HG02763 (cell line): Measurements from ENCODE around the gene MRAP2.
"Not testable (repeated sequence)": the region's sequence is repeated elsewhere in the genome, so short reads cannot be mapped to it uniquely, and the experiment has no call there.

Experiments used
- ATAC-seq: cut with Tn5 transposase; IDR thresholded peaks from one replicate; pipeline ENCODE4 v1.9.1; 2021; ENCODE audit warnings: mild to moderate bottlenecking, moderate library complexity; ENCODE audit not compliant: unreplicated experiment

The MRAP2 gene

GRCh38 chr6:84028350-84028749 lies 5.2 kb upstream of the MRAP2 start:
- no peak for ATAC-seq

- not testable (repeated sequence) for ATAC-seq
Observed at GRCh38 chr6:84032000-84032399, 1.6 kb upstream of the MRAP2 start.

DNA sequence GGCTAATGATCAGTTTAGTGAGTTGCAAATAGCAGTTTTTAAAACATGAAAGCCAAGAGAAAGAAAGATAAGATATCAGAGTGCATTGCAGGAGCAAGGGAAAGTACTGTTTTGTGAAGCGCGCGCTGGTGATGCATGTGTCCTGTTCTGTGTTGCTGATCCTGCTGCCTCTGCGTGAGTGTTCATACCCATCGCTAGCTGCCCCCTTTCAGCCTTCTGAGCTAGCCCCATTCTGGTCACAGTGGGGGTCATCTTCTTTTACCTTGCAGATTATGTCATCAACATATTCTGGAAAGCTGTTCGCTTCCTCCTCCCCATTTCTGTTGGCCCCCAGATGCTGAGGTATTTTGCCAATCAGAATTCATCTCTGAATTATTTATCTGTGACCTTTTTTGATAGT lies 1.9 kb downstream of the MRAP2 start:
- ATAC-seq, result no peak

- ATAC-seq, result no peak
Observed at GRCh38 chr6:84037425-84038089, 4.0 kb downstream of the MRAP2 start.

- ATAC-seq, result no peak
Observed at GRCh38 chr6:84042603-84043002, 9.0 kb downstream of the MRAP2 start.

GRCh38 chr6:84043555-84043954 lies 10.0 kb downstream of the MRAP2 start:
- no peak for ATAC-seq

- no peak for ATAC-seq
Observed at GRCh38 chr6:84046755-84047154, 13.2 kb downstream of the MRAP2 start.

GRCh38 chr6:84048588-84048987 lies 15.0 kb downstream of the MRAP2 start:
- ATAC-seq, result no peak

DNA sequence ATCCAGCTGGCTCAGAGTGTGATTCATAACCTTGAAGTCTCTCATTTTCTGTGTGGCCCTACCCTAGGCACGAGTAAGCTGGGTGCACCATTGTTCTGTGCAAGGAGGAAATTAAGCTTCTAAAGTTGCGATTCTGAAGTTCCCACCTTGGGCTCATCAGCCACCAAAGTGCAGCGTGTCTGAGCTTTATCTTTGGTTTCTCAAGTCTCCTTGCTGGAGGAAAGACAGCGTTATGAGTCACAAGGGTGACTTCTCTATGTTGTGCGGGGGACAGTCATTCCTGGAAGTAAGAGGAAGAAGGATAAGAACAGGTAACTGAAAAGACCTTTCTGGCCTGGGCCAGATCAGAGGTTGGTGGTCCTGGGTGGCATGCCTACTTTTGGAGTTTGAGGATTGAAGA lies 16.8 kb downstream of the MRAP2 start:
- no peak for ATAC-seq

DNA sequence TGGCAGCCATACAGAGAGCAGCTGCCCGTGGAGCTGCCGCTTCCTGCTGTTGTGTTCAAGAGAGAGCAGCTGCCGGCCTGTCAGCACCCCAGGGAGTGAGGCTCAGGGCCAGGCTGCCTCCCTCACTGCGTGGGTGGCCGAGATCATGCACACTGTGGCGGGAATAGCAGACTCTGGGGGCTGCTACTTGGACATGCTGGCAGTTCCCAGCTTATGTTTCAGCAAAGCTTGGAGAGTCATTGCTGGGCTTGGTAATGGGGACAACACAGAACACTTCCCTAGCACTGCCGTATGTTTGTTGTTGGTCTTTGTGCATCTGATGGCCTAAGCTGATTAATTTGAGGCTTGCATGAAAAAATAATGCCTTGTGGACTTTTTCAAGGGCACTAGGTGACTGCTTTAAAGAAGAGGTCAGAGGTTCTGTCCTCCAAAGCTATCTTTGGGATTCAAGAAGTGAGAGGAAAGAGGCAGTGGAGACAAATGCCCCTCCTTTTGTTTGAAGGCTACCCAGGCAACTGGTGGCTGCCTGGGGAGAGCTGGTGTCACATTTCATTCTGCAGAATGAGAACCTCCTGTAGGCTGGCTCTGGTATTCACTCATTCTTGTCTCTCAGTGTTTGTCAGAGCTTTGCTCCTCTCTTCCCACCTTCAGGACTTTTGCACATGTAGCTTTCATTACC lies 18.8 kb downstream of the MRAP2 start:
- no peak for ATAC-seq

- no peak for ATAC-seq
Observed at GRCh38 chr6:84052883-84053241, 19.3 kb downstream of the MRAP2 start.

GRCh38 chr6:84055647-84056046 lies 22.1 kb downstream of the MRAP2 start:
- no peak for ATAC-seq

DNA sequence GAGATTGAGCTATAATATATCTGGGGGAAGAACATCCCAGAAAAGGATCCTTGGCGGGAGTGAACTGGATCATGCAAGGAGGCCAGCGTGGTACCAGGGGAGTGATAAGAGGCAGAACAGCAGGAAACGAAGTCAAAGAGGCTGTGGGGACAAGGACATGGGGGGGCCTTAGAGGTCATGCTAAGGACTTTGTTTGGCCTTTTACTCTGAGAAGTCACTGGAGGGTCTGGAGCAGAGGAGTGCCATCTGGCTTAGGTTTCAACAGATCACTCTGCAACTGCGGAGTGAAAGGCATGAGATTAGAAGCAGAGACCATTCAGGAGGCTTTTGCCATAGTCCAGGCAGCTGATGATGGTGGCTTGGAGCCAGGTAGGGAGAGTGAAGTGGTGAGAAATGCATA lies 24.3 kb downstream of the MRAP2 start:
- no peak for ATAC-seq

DNA sequence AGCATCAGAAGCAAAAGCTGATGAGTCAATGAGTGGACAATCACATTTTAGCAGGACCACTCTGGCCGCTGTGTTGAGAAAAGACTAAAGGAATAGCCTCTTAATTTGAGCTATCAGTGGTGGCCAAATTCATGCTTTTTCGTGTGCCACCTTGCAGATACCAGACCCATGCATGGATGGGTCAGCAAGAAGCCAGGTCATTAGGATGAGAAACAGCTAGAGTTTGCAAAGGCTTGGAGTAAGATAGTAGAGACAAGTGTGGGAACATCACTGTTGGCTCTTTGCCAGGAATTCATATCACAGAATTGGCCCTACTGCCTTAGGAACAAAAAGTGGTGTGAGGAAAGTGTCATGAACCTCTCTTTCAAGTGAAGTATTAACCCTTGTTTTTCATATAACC lies 25.5 kb downstream of the MRAP2 start:
- ATAC-seq, result no peak

DNA sequence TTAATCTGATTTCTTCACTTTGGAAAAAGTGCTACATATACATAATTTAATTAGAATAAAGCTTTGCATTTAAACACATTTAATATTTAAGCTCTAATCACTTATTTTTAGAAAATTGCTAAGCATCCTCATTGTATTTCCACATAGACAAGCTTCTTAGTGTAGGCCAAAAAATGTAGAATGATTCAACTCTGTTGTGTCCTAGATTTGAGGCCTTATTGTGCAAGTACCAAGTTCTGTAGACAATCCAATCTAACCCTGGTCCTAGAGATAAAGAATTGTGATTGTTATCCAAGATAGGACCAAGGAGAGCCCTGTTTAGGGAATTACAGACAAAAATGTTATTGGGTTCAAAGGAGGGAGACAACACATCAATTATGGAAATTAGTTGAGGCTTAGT lies 27.6 kb downstream of the MRAP2 start:
- no peak for ATAC-seq

- ATAC-seq, result no peak
Observed at GRCh38 chr6:84061613-84062398, 28.2 kb downstream of the MRAP2 start.

GRCh38 chr6:84062519-84063154 lies 29.1 kb downstream of the MRAP2 start:
- no peak for ATAC-seq

DNA sequence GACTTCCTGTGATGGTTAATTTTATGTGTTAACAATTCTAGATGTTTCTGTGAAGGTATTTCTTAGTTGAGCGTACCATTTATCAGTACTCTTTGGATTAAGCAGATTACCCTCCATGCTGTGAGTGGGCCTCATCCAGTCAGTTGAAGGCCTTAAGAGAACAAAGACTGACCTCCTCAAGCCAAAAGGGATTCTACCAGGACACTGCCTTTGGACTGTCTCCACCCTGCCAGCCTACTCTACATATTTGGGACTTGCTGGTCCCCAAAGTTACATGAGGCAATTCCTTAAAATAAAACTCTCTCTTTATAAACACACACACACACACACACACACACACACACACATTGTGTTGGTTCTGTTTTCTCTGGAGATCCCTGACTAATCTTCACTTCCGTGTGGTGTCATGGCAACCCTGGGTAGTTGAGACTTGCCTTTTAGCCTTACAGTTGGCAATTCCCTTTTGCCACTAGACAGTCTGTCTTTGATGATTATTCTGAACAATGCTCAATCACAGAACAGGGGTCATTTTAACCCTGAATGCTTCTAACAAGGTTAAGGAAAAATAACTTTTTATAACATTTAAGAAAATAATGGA lies 32.2 kb downstream of the MRAP2 start:
- no peak for ATAC-seq

DNA sequence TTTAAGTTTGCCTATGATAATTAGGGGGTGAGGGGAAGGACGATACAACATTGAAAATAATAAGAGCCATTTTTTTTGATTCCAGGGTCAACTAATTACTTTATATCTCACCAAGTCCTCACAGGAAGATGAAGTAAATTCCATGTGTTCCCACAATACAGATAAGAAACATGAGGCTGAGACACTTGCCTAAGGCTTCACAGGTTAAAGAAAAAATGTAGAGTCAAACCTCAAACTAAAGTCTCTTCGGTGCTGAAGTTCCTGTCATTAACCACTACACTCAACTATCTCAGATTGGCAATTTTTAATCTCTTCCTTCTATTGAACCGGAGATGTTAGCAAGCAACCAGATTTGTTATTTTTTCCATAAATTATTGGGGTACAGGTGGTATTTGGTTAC lies 33.0 kb downstream of the MRAP2 start:
- no peak for ATAC-seq

DNA sequence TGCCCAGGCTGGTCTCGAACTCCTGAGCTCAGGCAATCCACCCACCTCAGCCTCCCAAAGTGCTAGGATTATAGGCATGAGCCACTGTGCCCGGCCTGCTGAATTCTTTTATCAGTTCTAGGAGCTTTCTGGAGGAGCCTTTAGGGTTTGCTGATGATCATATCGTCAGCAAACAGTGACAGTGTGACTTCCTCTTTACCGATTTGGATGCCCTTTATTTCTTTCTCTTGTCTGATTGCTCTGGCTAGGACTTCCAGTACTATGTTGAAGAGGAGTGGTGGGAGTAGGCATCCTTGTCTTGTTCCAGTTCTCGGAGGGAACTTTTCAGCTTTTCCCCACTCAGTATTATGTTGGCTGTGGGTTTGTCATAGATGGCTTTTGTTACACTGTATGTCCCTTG lies 35.3 kb downstream of the MRAP2 start:
- ATAC-seq, result not testable (repeated sequence)

DNA sequence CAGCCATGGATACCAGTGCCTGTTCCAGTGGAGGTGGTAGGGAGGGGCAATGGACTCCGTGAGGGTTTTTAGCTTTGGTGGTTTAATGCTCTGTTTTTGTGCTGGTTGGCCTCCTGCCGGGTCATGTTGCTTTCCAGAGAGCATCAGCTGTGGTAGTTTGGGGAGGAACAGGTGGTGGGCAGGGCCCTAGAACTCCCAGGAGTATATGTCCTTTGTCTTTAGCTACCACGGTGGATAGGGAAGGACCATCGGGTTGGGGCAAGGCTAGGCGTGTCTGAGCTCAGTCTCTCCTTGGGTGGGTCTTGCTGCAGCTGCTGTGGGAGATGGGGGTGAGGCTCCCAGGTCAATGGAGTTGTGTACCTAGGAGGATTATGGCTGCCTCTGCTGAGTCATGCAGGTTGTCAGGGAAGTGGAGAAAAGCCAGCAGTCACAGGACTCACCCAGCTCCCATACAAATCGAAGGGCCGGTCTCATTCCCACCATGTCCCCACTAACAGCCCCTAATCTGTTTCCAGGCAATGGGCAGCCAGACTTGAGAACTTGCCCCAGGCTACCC lies 38.9 kb downstream of the MRAP2 start:
- no peak for ATAC-seq
